ENCODE data around the gene DOCK1. TPM values are rescaled to one million over a fixed set of nuclear protein-coding genes. Genes with fewer than 3 reads are reported as not detected.

The DOCK1 gene
- total RNA-seq, 4 donors from 2014 or later: 31.3 to 82.3 (median 44.1) TPM

DNA sequence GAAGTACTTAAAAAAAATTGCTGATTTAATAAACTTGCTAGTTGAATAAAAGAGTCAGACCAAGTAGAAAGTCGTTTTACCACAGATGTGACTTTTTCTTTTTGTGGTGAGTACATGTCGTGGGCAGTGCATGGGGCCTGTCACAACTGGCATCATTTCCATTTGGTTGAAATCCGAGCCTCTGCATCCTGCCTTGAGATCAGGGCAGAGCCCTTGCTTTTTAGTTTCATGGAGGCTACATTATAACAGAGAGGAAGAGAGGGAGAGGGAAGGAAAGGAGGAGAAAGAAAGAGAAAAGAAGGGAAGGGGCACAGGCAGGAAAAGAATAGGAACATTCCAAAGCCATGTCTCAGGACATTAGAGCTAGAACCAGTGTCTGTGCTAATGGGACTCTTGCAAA, 311.6 kb downstream of the DOCK1 start:
- TF ChIP-seq, protein P1, sequence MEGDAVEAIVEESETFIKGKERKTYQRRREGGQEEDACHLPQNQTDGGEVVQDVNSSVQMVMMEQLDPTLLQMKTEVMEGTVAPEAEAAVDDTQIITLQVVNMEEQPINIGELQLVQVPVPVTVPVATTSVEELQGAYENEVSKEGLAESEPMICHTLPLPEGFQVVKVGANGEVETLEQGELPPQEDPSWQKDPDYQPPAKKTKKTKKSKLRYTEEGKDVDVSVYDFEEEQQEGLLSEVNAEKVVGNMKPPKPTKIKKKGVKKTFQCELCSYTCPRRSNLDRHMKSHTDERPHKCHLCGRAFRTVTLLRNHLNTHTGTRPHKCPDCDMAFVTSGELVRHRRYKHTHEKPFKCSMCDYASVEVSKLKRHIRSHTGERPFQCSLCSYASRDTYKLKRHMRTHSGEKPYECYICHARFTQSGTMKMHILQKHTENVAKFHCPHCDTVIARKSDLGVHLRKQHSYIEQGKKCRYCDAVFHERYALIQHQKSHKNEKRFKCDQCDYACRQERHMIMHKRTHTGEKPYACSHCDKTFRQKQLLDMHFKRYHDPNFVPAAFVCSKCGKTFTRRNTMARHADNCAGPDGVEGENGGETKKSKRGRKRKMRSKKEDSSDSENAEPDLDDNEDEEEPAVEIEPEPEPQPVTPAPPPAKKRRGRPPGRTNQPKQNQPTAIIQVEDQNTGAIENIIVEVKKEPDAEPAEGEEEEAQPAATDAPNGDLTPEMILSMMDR (IDR thresholded peaks at IDR 0.05): no peak
- ATAC-seq (ENCODE audit: low FRiP score): no peak

DNA sequence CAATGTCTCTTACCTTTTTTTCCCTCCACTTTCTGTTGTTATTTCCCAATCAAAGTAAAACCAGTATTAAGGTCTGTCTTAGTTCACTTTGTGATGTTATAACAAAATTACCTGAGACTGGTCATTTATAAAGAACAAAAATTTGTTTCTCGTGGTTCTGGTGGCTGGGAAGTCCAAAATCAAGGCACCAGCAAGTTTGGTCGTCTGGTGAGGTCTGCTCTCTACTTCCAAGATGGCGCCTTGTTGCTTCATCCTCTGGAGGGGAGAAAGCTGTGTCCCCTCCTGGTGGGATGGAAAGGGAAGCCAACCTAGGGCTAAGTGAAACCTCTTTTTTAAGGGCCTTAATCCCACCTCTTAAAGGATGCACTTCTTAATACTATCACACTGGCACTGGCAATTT, 313.4 kb downstream of the DOCK1 start:
- TF ChIP-seq, protein P1 (IDR thresholded peaks at IDR 0.05): no peak
- no peak for ATAC-seq (ENCODE audit: low FRiP score)
- no peak for DNase-seq (ENCODE audit: low spot score)

More for the DNA sequence above, 311.6 kb downstream of the DOCK1 start:
- no peak for DNase-seq (ENCODE audit: low spot score)

DNA sequence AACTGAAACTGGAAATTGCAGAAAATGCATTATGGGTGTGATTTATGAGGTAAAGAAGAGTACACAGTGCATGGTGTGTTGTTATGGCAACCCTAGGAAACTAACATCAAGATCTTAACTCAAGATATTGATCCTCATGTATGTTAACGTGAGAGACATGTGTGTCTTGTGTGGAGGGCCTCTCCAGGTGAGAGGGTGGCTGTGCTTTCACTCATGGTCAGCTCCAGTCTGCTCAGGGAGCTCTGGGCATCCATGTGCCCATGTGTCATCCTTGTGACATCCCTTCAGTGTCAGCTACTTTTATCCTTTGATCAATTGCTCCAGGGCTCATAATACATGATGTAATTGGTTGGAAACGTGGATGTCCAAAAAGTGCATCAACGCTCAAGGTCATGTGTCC, 316.1 kb downstream of the DOCK1 start:
- no peak for ATAC-seq (ENCODE audit: low FRiP score)
- no peak for DNase-seq (ENCODE audit: low spot score)
- TF ChIP-seq, protein P1 (IDR thresholded peaks at IDR 0.05): no peak

DNA sequence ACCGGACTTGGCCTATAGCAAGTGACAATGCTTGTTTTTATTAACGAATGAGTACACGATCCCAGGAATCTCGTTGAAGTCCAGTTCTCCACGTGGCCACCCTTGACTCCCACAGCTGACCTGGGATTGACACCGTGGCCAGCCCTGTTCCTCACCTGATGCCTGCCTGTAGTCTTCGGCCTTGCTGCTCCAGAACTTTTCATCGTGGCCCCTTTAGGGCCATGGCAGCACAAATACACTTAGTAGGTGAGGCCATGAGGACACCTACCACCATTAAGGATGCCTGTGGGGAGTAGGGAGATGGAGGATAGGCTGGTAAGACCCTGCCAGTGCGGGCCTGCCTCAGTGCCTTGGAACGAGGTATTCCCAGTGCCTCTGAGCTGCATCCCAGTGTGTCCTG, 321.8 kb downstream of the DOCK1 start:
- ATAC-seq (ENCODE audit: low FRiP score): no peak
- TF ChIP-seq, protein P1 (IDR thresholded peaks at IDR 0.05): no peak
- DNase-seq (ENCODE audit: low spot score): no peak

DNA sequence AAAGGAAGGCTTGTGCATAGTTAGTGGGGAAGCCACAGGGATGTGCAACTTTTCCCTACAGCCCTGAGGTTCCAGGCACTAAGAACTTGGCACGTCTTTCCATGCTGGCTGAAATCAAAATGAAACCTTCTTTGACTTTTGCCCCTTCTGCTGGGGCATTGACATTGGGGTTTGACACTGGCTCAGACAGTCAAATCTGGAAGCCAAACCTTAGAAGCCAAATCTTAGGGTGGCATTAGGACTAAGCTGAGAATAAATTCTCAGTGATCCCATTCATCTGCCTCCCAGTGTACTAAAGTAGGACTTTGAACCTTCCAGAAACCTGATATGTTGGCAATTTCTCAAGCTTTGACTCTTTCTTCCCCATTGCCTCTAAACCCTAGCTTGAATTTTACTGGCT, 322.4 kb downstream of the DOCK1 start:
- DNase-seq (ENCODE audit: low spot score) (no peak), ATAC-seq (ENCODE audit: low FRiP score) (no peak)
- TF ChIP-seq, protein P1 (IDR thresholded peaks at IDR 0.05): no peak

DNA sequence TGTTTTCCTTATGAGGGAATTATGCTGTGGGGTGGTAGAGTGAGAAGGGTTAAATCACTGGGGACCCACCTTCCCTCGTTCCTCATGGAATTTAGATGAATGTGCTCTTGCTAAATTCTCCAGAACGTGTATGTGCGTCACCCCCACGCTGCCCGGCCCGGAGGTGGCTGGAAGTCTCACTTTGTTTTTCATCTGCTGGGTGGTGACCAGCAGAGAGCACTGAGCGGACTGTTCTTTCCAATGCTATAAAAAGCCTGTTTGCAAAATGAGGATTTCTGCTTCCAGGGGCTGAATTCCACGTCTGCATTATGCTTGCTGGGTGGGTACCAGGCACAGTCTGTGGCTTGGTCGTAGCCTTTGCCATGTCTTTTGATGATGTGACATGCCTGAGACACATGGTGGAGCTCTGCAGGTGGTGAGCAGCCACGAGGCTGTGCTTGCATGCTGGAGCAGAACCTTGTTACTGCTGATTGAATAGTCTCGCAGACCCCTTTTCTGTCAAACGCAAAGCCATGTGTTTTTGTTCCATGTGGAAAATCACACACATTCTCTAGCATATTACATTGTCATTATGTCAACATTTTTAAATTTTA, 323.1 kb downstream of the DOCK1 start:
- DNase-seq (ENCODE audit: low spot score) (no peak), ATAC-seq (ENCODE audit: low FRiP score) (no peak)
- TF ChIP-seq, protein P1 (IDR thresholded peaks at IDR 0.05): no peak

DNA sequence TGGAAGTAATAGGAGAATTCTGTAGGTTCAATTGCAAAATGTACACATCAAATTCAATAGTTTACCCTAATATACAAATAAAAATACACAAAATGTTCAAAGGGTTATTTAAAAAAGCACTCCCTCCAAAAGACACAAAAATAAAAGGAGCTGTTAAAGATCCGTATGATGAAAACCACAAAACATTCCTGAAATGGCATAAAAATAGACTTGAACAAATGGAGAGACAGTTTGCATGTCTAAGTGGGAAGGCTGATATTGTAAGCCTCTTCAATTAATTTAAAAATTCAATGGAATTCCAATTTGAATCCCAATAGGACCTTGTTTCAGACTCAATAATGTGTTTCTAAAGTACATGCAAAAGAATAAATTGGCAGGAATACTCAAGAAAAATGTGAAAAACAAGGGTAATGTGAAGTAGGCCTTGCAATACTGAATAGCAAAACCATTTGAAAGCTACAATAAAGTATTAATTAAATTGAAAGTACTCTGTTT, 329.1 kb downstream of the DOCK1 start:
- TF ChIP-seq, protein P1 (IDR thresholded peaks at IDR 0.05): no peak

More for the DNA sequence above, 329.1 kb downstream of the DOCK1 start:
- DNase-seq (ENCODE audit: low spot score) (no peak), ATAC-seq (ENCODE audit: low FRiP score) (no peak)

Measured in omental fat pad (tissue), 4 donors.